Activated T-helper 2 cell treated with anti-CD3 and anti-CD28 coated beads, Interferon-gamma antibody, Interleukin-2, Interleukin-4, amounts not matched to agents 10 μg/mL and 5 μg/mL and 100 μg/mL, durations not matched to agents 14 hours and 24 hours and 36 hours (primary cell): Measurements from ENCODE around the gene PIK3CD. TPM values are rescaled to one million over a fixed set of nuclear protein-coding genes. Genes with fewer than 3 reads are reported as not detected.

Source experiments
- DNase-seq: peaks from one replicate; pipeline ENCODE4 v3.0.0; 2021; ENCODE audit warnings: low spot score
- H3K27ac Mint-ChIP-seq: one replicate; pipeline ENCODE4 v1.8.0; 2021; ENCODE audit warnings: mixed read lengths
- H3K27me3 Mint-ChIP-seq: one replicate; pipeline ENCODE4 v1.8.0; 2021; ENCODE audit warnings: low read depth, mixed read lengths
- H3K36me3 Mint-ChIP-seq: one replicate; pipeline ENCODE4 v1.8.0; 2021; ENCODE audit warnings: low read depth, mixed read lengths
- H3K4me1 Mint-ChIP-seq: one replicate; pipeline ENCODE4 v1.8.0; 2021; ENCODE audit warnings: low read depth, mixed read lengths
- H3K4me3 Mint-ChIP-seq: one replicate; pipeline ENCODE4 v1.8.0; 2021; ENCODE audit warnings: low read depth, mild to moderate bottlenecking, moderate library complexity, mixed read lengths
- H3K9me3 Mint-ChIP-seq: one replicate; pipeline ENCODE4 v1.8.0; 2021; ENCODE audit warnings: mixed read lengths
- intact Hi-C: fragments of 100-400 bp; cut with micrococcal nuclease; formaldehyde crosslinking; loops from one replicate; pipeline ENCODE4 v1.15.1; 2023
- total RNA-seq: library from RNA; stranded (reverse); gene quantifications from 2 replicates; pipeline ENCODE4 v1.2.3, GENCODE V29; 2022

Gene PIK3CD
- total RNA-seq, 1 donor from 2014 or later = 184 TPM

- intact Hi-C loops = loop anchor here (2.0 to 5.0 kb wide), 3 partner anchors 35 to 61 kb away; no protein-coding TSS in a partner anchor
- Mint-ChIP-seq H3K36me3 (peaks cover 43% of the 10 kb centered on the region), H3K27ac (peak overlapping the region; percentile 90), H3K9me3 (no peaks in the 10 kb centered on the region), H3K4me1 (peaks cover 58% of the 10 kb centered on the region), H3K27me3 (no peaks in the 10 kb centered on the region), H3K4me3 (peak overlapping the region; percentile 81)
- DNase-seq = no peak
These were observed 38.4 kb downstream of the PIK3CD start for GRCh38 chr1:9689971-9690381.

GRCh38 chr1:9690440-9691107 lies 39.0 kb downstream of the PIK3CD start:
- Mint-ChIP-seq H3K27me3 (no peaks in the 10 kb centered on the region), H3K4me3 (peak overlapping the region; percentile 81), H3K9me3 (no peaks in the 10 kb centered on the region), H3K36me3 (peaks cover 48% of the 10 kb centered on the region), H3K27ac (peak overlapping the region; percentile 90), H3K4me1 (peaks cover 62% of the 10 kb centered on the region)
- intact Hi-C loops = loop anchor here (2.0 kb wide), 2 partner anchors 36 to 62 kb away; no protein-coding TSS in a partner anchor
- no peak for DNase-seq

- H3K4me1 Mint-ChIP-seq = peaks cover 57% of the 10 kb centered on the region
- H3K27ac Mint-ChIP-seq = peak overlapping the region; percentile 90
- no peaks in the 10 kb centered on the region for H3K9me3 Mint-ChIP-seq
- H3K4me3 Mint-ChIP-seq = peak overlapping the region; percentile 81
- DNase-seq = no peak
- peaks cover 44% of the 10 kb centered on the region for H3K36me3 Mint-ChIP-seq
- no peaks in the 10 kb centered on the region for H3K27me3 Mint-ChIP-seq
- intact Hi-C loops = loop anchor here (2.0 kb wide), 2 partner anchors 36 to 62 kb away; no protein-coding TSS in a partner anchor
These were observed 39.5 kb downstream of the PIK3CD start for GRCh38 chr1:9691108-9691445.

- no peaks in the 10 kb centered on the region for H3K9me3 Mint-ChIP-seq
- peak overlapping the region; percentile 81 for H3K4me3 Mint-ChIP-seq
- peak overlapping the region; percentile 90 for H3K27ac Mint-ChIP-seq
- H3K27me3 Mint-ChIP-seq = no peaks in the 10 kb centered on the region
- H3K36me3 Mint-ChIP-seq = peaks cover 48% of the 10 kb centered on the region
- no peak for DNase-seq
- intact Hi-C loops = loop anchor here (2.0 kb wide), 2 partner anchors 37 to 63 kb away; no protein-coding TSS in a partner anchor
- peaks cover 52% of the 10 kb centered on the region for H3K4me1 Mint-ChIP-seq
These were observed 40.2 kb downstream of the PIK3CD start for GRCh38 chr1:9691691-9692090.

- DNase-seq = no peak
- H3K9me3 Mint-ChIP-seq = no peaks in the 10 kb centered on the region
- peaks cover 28% of the 10 kb centered on the region for H3K4me1 Mint-ChIP-seq
- H3K36me3 Mint-ChIP-seq = peaks cover 73% of the 10 kb centered on the region
- H3K4me3 Mint-ChIP-seq = no peak overlapping the region
- intact Hi-C loops = no loop called here
- H3K27ac Mint-ChIP-seq = no peak overlapping the region
- no peaks in the 10 kb centered on the region for H3K27me3 Mint-ChIP-seq
These were observed 45.3 kb downstream of the PIK3CD start for GRCh38 chr1:9696793-9697192.

- H3K9me3 Mint-ChIP-seq = peaks cover 11% of the 10 kb centered on the region
- peaks cover 78% of the 10 kb centered on the region for H3K36me3 Mint-ChIP-seq
- no peaks in the 10 kb centered on the region for H3K27me3 Mint-ChIP-seq
- intact Hi-C loops = no loop called here
- H3K27ac Mint-ChIP-seq = no peak overlapping the region
- peaks cover 36% of the 10 kb centered on the region for H3K4me1 Mint-ChIP-seq
- H3K4me3 Mint-ChIP-seq = no peak overlapping the region
- no peak for DNase-seq
These were observed 47.8 kb downstream of the PIK3CD start for GRCh38 chr1:9699361-9699760.

- H3K4me1 Mint-ChIP-seq = peaks cover 37% of the 10 kb centered on the region
- H3K9me3 Mint-ChIP-seq = peaks cover 11% of the 10 kb centered on the region
- no peak overlapping the region for H3K4me3 Mint-ChIP-seq
- intact Hi-C loops = no loop called here
- DNase-seq = no peak
- no peak overlapping the region for H3K27ac Mint-ChIP-seq
- H3K27me3 Mint-ChIP-seq = no peaks in the 10 kb centered on the region
- H3K36me3 Mint-ChIP-seq = peaks cover 77% of the 10 kb centered on the region
These were observed 48.8 kb downstream of the PIK3CD start for GRCh38 chr1:9700340-9700739.

GRCh38 chr1:9701665-9702064 lies 50.1 kb downstream of the PIK3CD start:
- Mint-ChIP-seq H3K4me1 (peaks cover 44% of the 10 kb centered on the region), H3K9me3 (peaks cover 11% of the 10 kb centered on the region), H3K27ac (no peak overlapping the region), H3K4me3 (no peak overlapping the region), H3K36me3 (peaks cover 77% of the 10 kb centered on the region), H3K27me3 (no peaks in the 10 kb centered on the region)
- intact Hi-C loops = no loop called here
- DNase-seq = no peak

- Mint-ChIP-seq H3K9me3 (peaks cover 11% of the 10 kb centered on the region), H3K27me3 (no peaks in the 10 kb centered on the region), H3K4me1 (peaks cover 44% of the 10 kb centered on the region), H3K27ac (peak overlapping the region; percentile 21), H3K4me3 (no peak overlapping the region), H3K36me3 (peaks cover 73% of the 10 kb centered on the region)
- intact Hi-C loops = no loop called here
- no peak for DNase-seq
These were observed 51.6 kb downstream of the PIK3CD start for GRCh38 chr1:9703165-9703509.

GRCh38 chr1:9703681-9704080 lies 52.1 kb downstream of the PIK3CD start:
- Mint-ChIP-seq H3K9me3 (peaks cover 11% of the 10 kb centered on the region), H3K36me3 (peaks cover 69% of the 10 kb centered on the region), H3K4me3 (peak overlapping the region; percentile 23), H3K27ac (peak overlapping the region; percentile 21), H3K4me1 (peaks cover 40% of the 10 kb centered on the region), H3K27me3 (no peaks in the 10 kb centered on the region)
- intact Hi-C loops = no loop called here
- no peak for DNase-seq

GRCh38 chr1:9705337-9706093 lies 54.0 kb downstream of the PIK3CD start:
- Mint-ChIP-seq H3K36me3 (peaks cover 60% of the 10 kb centered on the region), H3K4me3 (no peak overlapping the region), H3K27ac (peak overlapping the region; percentile 50), H3K4me1 (peaks cover 40% of the 10 kb centered on the region), H3K9me3 (peaks cover 11% of the 10 kb centered on the region), H3K27me3 (no peaks in the 10 kb centered on the region)
- DNase-seq = no peak
- intact Hi-C loops = no loop called here

GRCh38 chr1:9706178-9706577 lies 54.6 kb downstream of the PIK3CD start:
- intact Hi-C loops = no loop called here
- Mint-ChIP-seq H3K4me3 (no peak overlapping the region), H3K36me3 (peaks cover 58% of the 10 kb centered on the region), H3K27me3 (no peaks in the 10 kb centered on the region), H3K4me1 (peaks cover 38% of the 10 kb centered on the region), H3K27ac (no peak overlapping the region), H3K9me3 (peaks cover 11% of the 10 kb centered on the region)
- DNase-seq = no peak

GRCh38 chr1:9710037-9710436 lies 58.5 kb downstream of the PIK3CD start:
- Mint-ChIP-seq H3K4me3 (no peak overlapping the region), H3K4me1 (peaks cover 30% of the 10 kb centered on the region)

More at GRCh38 chr1:9710037-9710436, 58.5 kb downstream of the PIK3CD start:
- H3K27ac Mint-ChIP-seq = peak overlapping the region; percentile 69
- no peaks in the 10 kb centered on the region for H3K9me3 Mint-ChIP-seq
- H3K27me3 Mint-ChIP-seq = no peaks in the 10 kb centered on the region
- intact Hi-C loops = no loop called here
- no peak for DNase-seq
- peaks cover 56% of the 10 kb centered on the region for H3K36me3 Mint-ChIP-seq
